GM12878 (cell line): Measurements from ENCODE around the gene SSBP3. TPM values are rescaled to one million over a fixed set of nuclear protein-coding genes. Genes with fewer than 3 reads are reported as not detected.

Source experiments
- ATAC-seq: fragments of 200-7000 bp; cut with Tn5 transposase; 3 replicates; pipeline ENCODE4 v1.9.1; 2020; ENCODE audit warnings: mild to moderate bottlenecking, moderate library complexity
- BruUV-seq: library from RNA; stranded (reverse); fragments of 400-500 nt; replicated peaks from 2 replicates; lab custom pipeline; 2021; lab: Mats Ljungman, UMichigan
- CTCF ChIA-PET: fragments of 300-600 bp; sonication (Branson Sonifier 250); formaldehyde crosslinking; extraction: SDS; loops from one replicate; lab custom pipeline; 2021; ENCODE audit warnings: inconsistent platforms; lab: Yijun Ruan, JAX
- POLR2A ChIA-PET: fragments of 350-600 bp; formaldehyde crosslinking; extraction: SDS; loops from one replicate; lab custom pipeline; 2021; ENCODE audit warnings: inconsistent platforms; lab: Charles Lee
- RAD21 ChIA-PET: fragments of 300-600 bp; sonication (Branson Sonifier 250); formaldehyde crosslinking; loops from one replicate; lab custom pipeline; 2023; ENCODE audit warnings: antibody characterized with exemption; ENCODE audit not compliant: unreplicated experiment; lab: Charles Lee
- SMC1A ChIA-PET: fragments of 300-600 bp; sonication (Branson Sonifier 250); formaldehyde crosslinking; loops from one replicate; lab custom pipeline; 2023; ENCODE audit not compliant: unreplicated experiment, uncharacterized antibody; lab: Charles Lee
- DNase-seq: peaks from one replicate; pipeline ENCODE4 v3.0.0-alpha.2; 2011; ENCODE audit warnings: low read depth, low spot score
- FAIRE-seq: peaks from 3 replicates; lab custom pipeline; 2011; peaks lifted over from hg19 to GRCh38; lab: Jason Lieb, UNC
- H2AFZ ChIP-seq: 2 replicates; pipeline ENCODE4 v1.6.0; 2011; ENCODE audit warnings: low read depth, low read length, control low read depth; ENCODE audit not compliant: control insufficient read depth
- H3K27ac ChIP-seq: 2 replicates; pipeline ENCODE4 v1.5.1; 2011; ENCODE audit warnings: control low read depth; ENCODE audit not compliant: control insufficient read depth, insufficient read depth
- H3K27me3 ChIP-seq, 2 experiments: replicated peaks in 1 of 2; 2 replicates each; pipeline versions ENCODE4 v1.6.0 to v1.6.1; 2011; ENCODE audit warnings: low read length in 1 of 2; ENCODE audit not compliant: control insufficient read depth in 2 of 2, insufficient read depth in 2 of 2
- H3K36me3 ChIP-seq, 2 experiments: 2 replicates each; pipeline ENCODE4 v1.5.1; 2011; ENCODE audit warnings: low read length in 1 of 2; ENCODE audit not compliant: control insufficient read depth in 2 of 2, insufficient read depth in 2 of 2
- H3K4me1 ChIP-seq: 2 replicates; pipeline ENCODE4 v1.6.1; 2011; ENCODE audit warnings: mild to moderate bottlenecking, low read length, moderate library complexity, mixed read lengths; ENCODE audit not compliant: control insufficient read depth, insufficient read depth
- H3K4me2 ChIP-seq: 2 replicates; pipeline ENCODE4 v1.6.0; 2011; ENCODE audit warnings: control low read depth; ENCODE audit not compliant: control insufficient read depth, insufficient read depth
- H3K4me3 ChIP-seq: fragments of 200-600 bp; sonication (generic); 2 replicates; pipeline ENCODE4 v1.5.1; 2016
- H3K79me2 ChIP-seq: 2 replicates; pipeline ENCODE4 v1.6.0; 2011; ENCODE audit warnings: low read length; ENCODE audit not compliant: control insufficient read depth, insufficient read depth
- H3K9ac ChIP-seq: 2 replicates; pipeline ENCODE4 v1.8.0; 2011; ENCODE audit warnings: low read length, control low read depth, mixed read lengths; ENCODE audit not compliant: control insufficient read depth, insufficient read depth
- H3K9me3 ChIP-seq: replicated peaks from 3 replicates; pipeline ENCODE4 v1.5.1; 2011; ENCODE audit warnings: mild to moderate bottlenecking, low read length; ENCODE audit not compliant: control insufficient read depth, insufficient read depth
- H4K20me1 ChIP-seq: 2 replicates; pipeline ENCODE4 v1.6.0; 2011; ENCODE audit not compliant: control insufficient read depth, insufficient read depth
- BACH1 ChIP-seq: fragments of 450-650 bp; IDR thresholded peaks from 2 replicates; pipeline ENCODE4 v1.6.1; 2017; ENCODE audit warnings: mild to moderate bottlenecking, borderline replicate concordance
- EED ChIP-seq: sonication (generic); IDR thresholded peaks from 2 replicates; pipeline ENCODE4 v1.6.1; 2016; ENCODE audit warnings: antibody characterized with exemption, low read depth
- NFYB ChIP-seq: IDR thresholded peaks from 2 replicates; pipeline ENCODE4 v1.6.1; 2011; ENCODE audit warnings: low read depth, mild to moderate bottlenecking, low read length, improper control_type of control experiment, moderate library complexity; ENCODE audit not compliant: insufficient read depth
- SKIL ChIP-seq: fragments of 450-650 bp; IDR thresholded peaks from 2 replicates; pipeline ENCODE4 v1.6.1; 2017; ENCODE audit warnings: mild to moderate bottlenecking, low read depth, inconsistent platforms; ENCODE audit not compliant: poor library complexity, severe bottlenecking
- ZNF622 ChIP-seq: fragments of 450-650 bp; IDR thresholded peaks from 2 replicates; pipeline ENCODE4 v1.6.1; 2017; ENCODE audit warnings: mild to moderate bottlenecking, inconsistent platforms
- WGBS: methylation state at CpG from one replicate; pipeline ENCODE4 v1.1.6; 2016; ENCODE audit warnings: low lambda C conversion rate; ENCODE audit not compliant: insufficient replicate concordance, insufficient coverage; ENCODE audit errors: missing lambda C conversion rate; 5-methylcytosine and 5-hydroxymethylcytosine counted together
- in situ Hi-C: fragments of 300-500 bp; cut with MboI; formaldehyde crosslinking; loops from 9 replicates; pipeline ENCODE4 v1.14.3; 2018; ENCODE audit warnings: mixed read lengths
- intact Hi-C: fragments of 100-400 bp; cut with micrococcal nuclease; formaldehyde crosslinking; loops from one replicate; pipeline ENCODE4 v1.14.2; 2022; ENCODE audit not compliant: unreplicated experiment
- polyA plus RNA-seq, 11 experiments: library from polyadenylated mRNA; depleted of rRNA in 4 of 11; unstranded in 6 of 11; stranded (reverse) in 5 of 11; fragments of >200 nt; fragmentation: Nextera tagmentation in 4 of 11; fragmentation: Illumina TruSeq in 1 of 11; extraction: Ambion mirVana in 4 of 11; extraction: Trizol in 1 of 11; gene quantifications; 1 replicate in 1 of 11; 2 replicates in 10 of 11; pipeline versions ENCODE4 v1.2.1 to v1.2.3, GENCODE V29; 2011 to 2016; ENCODE audit warnings: inconsistent platforms in 2 of 11, missing spikeins in 2 of 11, low read depth in 1 of 11
- total RNA-seq, 4 experiments: library from RNA; depleted of rRNA in 3 of 4; stranded (reverse); fragments of >200 nt in 3 of 4; fragmentation: Illumina TruSeq in 1 of 4; extraction: Trizol in 1 of 4; gene quantifications; 2 replicates each; pipeline versions ENCODE4 v1.2.1 to v1.2.3, GENCODE V29; 2013 to 2021

SSBP3 gene
- total and polyA plus RNA-seq, 10 of the 15 experiments (the other 5 are each of a cell fraction or from before 2014, with no cell fraction given): 4.1 to 51.7 (median 17.1) TPM

GRCh38 chr1:54378874-54379554 lies 27.2 kb downstream of the SSBP3 start (continued):
- TF ChIP-seq NFYB (no peak), ZNF622 (no peak), SKIL (no peak)

GRCh38 chr1:54378157-54378873 lies 27.9 kb downstream of the SSBP3 start:
- ATAC-seq (no peak), FAIRE-seq (no peak), DNase-seq (no peak)
- H3K79me2 ChIP-seq: peaks cover 51% of the 10 kb centered on the region
- SMC1A ChIA-PET: interaction anchor here (1.2 to 3.1 kb wide), 3 partner anchors 20 to 29 kb away, joined by 4 to 15 read pairs (median 6); partner anchors contain the start of gene SSBP3
- RAD21 ChIA-PET: interaction anchor here (0.9 kb wide), 1 partner anchor 28 kb away, joined by 4 read pairs; the partner anchor contains the start of gene SSBP3
- peak overlapping the region; percentile 79 for H3K4me2 ChIP-seq
- TF ChIP-seq EED: peak; percentile 17; the same call in 1 of the 2 replicates
- TF ChIP-seq BACH1: no peak
- POLR2A ChIA-PET: interaction anchor here (2.1 kb wide), 1 partner anchor 25 kb away, joined by 5 read pairs; no protein-coding TSS in a partner anchor
- H3K4me3 ChIP-seq: peak overlapping the region; percentile 18; the same call in 1 of the 2 replicates
- peaks cover 0 to 2% of the 10 kb centered on the region in 2 experiments; a peak in 2 of 4 replicates for H3K36me3 ChIP-seq
- peak overlapping the region; percentile 93 for H3K27ac ChIP-seq
- no peaks in the 10 kb centered on the region for H4K20me1 ChIP-seq
- no peaks in the 10 kb centered on the region for H3K27me3 ChIP-seq
- H3K4me1 ChIP-seq: peaks cover 78% of the 10 kb centered on the region
- 48% methylated on average over 17 of the region's 17 CpGs for WGBS
- CTCF ChIA-PET: interaction anchor here (1.4 kb wide), 1 partner anchor 29 kb away, joined by 3 read pairs; no protein-coding TSS in a partner anchor
- intact Hi-C loops (no loop called here), in situ Hi-C loops (no loop called here)
- no peaks in the 10 kb centered on the region for H3K9me3 ChIP-seq
- H3K9ac ChIP-seq: peak overlapping the region; percentile 28; the same call in 1 of the 2 replicates
- H2AFZ ChIP-seq: peak overlapping the region; percentile 57
- BruUV-seq: no TSS peak
